Upper lobe of right lung (tissue), 1 donor: Measurements from ENCODE around the gene GULP1. TPM values are rescaled to one million over a fixed set of nuclear protein-coding genes. Genes with fewer than 3 reads are reported as not detected.

Experiments
- ATAC-seq: fragments of 200-7000 bp; cut with Tn5 transposase; one replicate; pipeline ENCODE4 v1.9.1; 2020; ENCODE audit warnings: mild to moderate bottlenecking, moderate library complexity
- DNase-seq: peaks from one replicate; pipeline ENCODE4 v3.0.0-alpha.2; 2020
- H3K27ac ChIP-seq: fragments of 200-600 bp; one replicate; pipeline ENCODE4 v1.8.0; 2022
- H3K27me3 ChIP-seq: fragments of 200-600 bp; one replicate; pipeline ENCODE4 v1.8.0; 2022; ENCODE audit warnings: mild to moderate bottlenecking
- H3K36me3 ChIP-seq: fragments of 200-600 bp; one replicate; pipeline ENCODE4 v1.8.0; 2022
- H3K4me1 ChIP-seq: fragments of 200-600 bp; one replicate; pipeline ENCODE4 v1.8.0; 2022
- H3K4me3 ChIP-seq: fragments of 200-600 bp; one replicate; pipeline ENCODE4 v1.8.0; 2022; ENCODE audit warnings: mild to moderate bottlenecking
- H3K9me3 ChIP-seq: fragments of 200-600 bp; one replicate; pipeline ENCODE4 v1.8.0; 2022
- CTCF ChIP-seq: fragments of 200-600 bp; IDR thresholded peaks from one replicate; pipeline ENCODE4 v1.8.0; 2022; ENCODE audit warnings: antibody characterized with exemption
- intact Hi-C: fragments of 100-400 bp; cut with DNase I; formaldehyde crosslinking; loops from one replicate; pipeline ENCODE4 v1.11.0; 2022
- total RNA-seq: library from RNA; stranded (reverse); fragmentation: NEBNext Ultra II Directional; extraction: Animal tissue kit (Norgen Biotek cat#: 25700); gene quantifications from one replicate; pipeline ENCODE4 v1.2.1, GENCODE V29; 2021
- donor health status: DM: no; HTN: yes; CAD: no; lungs with severe emphysema.

GULP1 gene
- total RNA-seq, 1 donor from 2014 or later: 30.6 TPM

GRCh38 chr2:188466761-188467160 is 175.1 kb downstream of the GULP1 start:
- Histone ChIP-seq H3K9me3 (no peaks in the 10 kb centered on the region), H3K4me3 (no peak overlapping the region), H3K27ac (no peak overlapping the region), H3K36me3 (no peaks in the 10 kb centered on the region), H3K4me1 (no peaks in the 10 kb centered on the region), H3K27me3 (no peaks in the 10 kb centered on the region)
- intact Hi-C loops: no loop called here
- no peak for TF ChIP-seq CTCF
- ATAC-seq (no peak), DNase-seq (no peak)

- ATAC-seq: no peak
- TF ChIP-seq CTCF: no peak
- intact Hi-C loops: no loop called here
Measured at GRCh38 chr2:188471166-188471565, 179.5 kb downstream of the GULP1 start.

GRCh38 chr2:188473306-188473705 is 181.6 kb downstream of the GULP1 start:
- H3K27me3 ChIP-seq: no peaks in the 10 kb centered on the region
- intact Hi-C loops: no loop called here
- no peaks in the 10 kb centered on the region for H3K9me3 ChIP-seq
- ATAC-seq (no peak), DNase-seq (no peak)
- H3K27ac ChIP-seq: no peak overlapping the region
- H3K4me1 ChIP-seq: no peaks in the 10 kb centered on the region
- H3K36me3 ChIP-seq: no peaks in the 10 kb centered on the region
- TF ChIP-seq CTCF: no peak
- no peak overlapping the region for H3K4me3 ChIP-seq

More at GRCh38 chr2:188471166-188471565, 179.5 kb downstream of the GULP1 start:
- H3K27me3 ChIP-seq: no peaks in the 10 kb centered on the region
- no peak overlapping the region for H3K27ac ChIP-seq
- no peak overlapping the region for H3K4me3 ChIP-seq
- DNase-seq: no peak
- no peaks in the 10 kb centered on the region for H3K4me1 ChIP-seq
- H3K9me3 ChIP-seq: no peaks in the 10 kb centered on the region
- H3K36me3 ChIP-seq: no peaks in the 10 kb centered on the region

GRCh38 chr2:188474316-188474715 is 182.6 kb downstream of the GULP1 start:
- no peak for TF ChIP-seq CTCF
- Histone ChIP-seq H3K27ac (no peak overlapping the region), H3K9me3 (no peaks in the 10 kb centered on the region), H3K36me3 (no peaks in the 10 kb centered on the region), H3K4me1 (no peaks in the 10 kb centered on the region), H3K27me3 (no peaks in the 10 kb centered on the region), H3K4me3 (no peak overlapping the region)
- DNase-seq: no peak
- intact Hi-C loops: no loop called here
- ATAC-seq: no peak

- ATAC-seq (no peak), DNase-seq (no peak)
- Histone ChIP-seq H3K4me3 (no peak overlapping the region), H3K36me3 (no peaks in the 10 kb centered on the region), H3K27me3 (no peaks in the 10 kb centered on the region), H3K9me3 (no peaks in the 10 kb centered on the region), H3K27ac (no peak overlapping the region), H3K4me1 (no peaks in the 10 kb centered on the region)
- intact Hi-C loops: no loop called here
- no peak for TF ChIP-seq CTCF
Measured at GRCh38 chr2:188475945-188476344, 184.3 kb downstream of the GULP1 start.

GRCh38 chr2:188477564-188478103 is 186.0 kb downstream of the GULP1 start:
- DNase-seq (no peak), ATAC-seq (no peak)
- Histone ChIP-seq H3K4me3 (no peak overlapping the region), H3K9me3 (no peaks in the 10 kb centered on the region), H3K36me3 (no peaks in the 10 kb centered on the region), H3K27me3 (no peaks in the 10 kb centered on the region), H3K27ac (no peak overlapping the region), H3K4me1 (no peaks in the 10 kb centered on the region)
- no peak for TF ChIP-seq CTCF
- intact Hi-C loops: no loop called here
